Nephron progenitor cell (in vitro differentiated cells): Measurements from ENCODE around the gene SH2D1B.

Experiments
- DNase-seq: peaks from one replicate; pipeline ENCODE4 v3.0.0; 2021
- H3K27ac Mint-ChIP-seq: 2 replicates; pipeline ENCODE4 v1.8.0; 2021; ENCODE audit warnings: mild to moderate bottlenecking, moderate library complexity, mixed read lengths
- H3K27me3 Mint-ChIP-seq: 2 replicates; pipeline ENCODE4 v1.8.0; 2021; ENCODE audit warnings: mild to moderate bottlenecking, low read depth, mixed read lengths; ENCODE audit not compliant: poor library complexity
- H3K36me3 Mint-ChIP-seq: 2 replicates; pipeline ENCODE4 v1.8.0; 2021; ENCODE audit warnings: low read depth, mixed read lengths
- H3K4me1 Mint-ChIP-seq: 2 replicates; pipeline ENCODE4 v1.8.0; 2021; ENCODE audit warnings: mixed read lengths
- H3K4me3 Mint-ChIP-seq: 2 replicates; pipeline ENCODE4 v1.8.0; 2021; ENCODE audit warnings: mild to moderate bottlenecking, moderate library complexity, mixed read lengths
- H3K9me3 Mint-ChIP-seq: 2 replicates; pipeline ENCODE4 v1.8.0; 2021; ENCODE audit warnings: mild to moderate bottlenecking, moderate library complexity, mixed read lengths
- CTCF ChIP-seq: fragments of 200-600 bp; sonication (generic); IDR thresholded peaks from 2 replicates; pipeline ENCODE4 v1.5.0; 2021; ENCODE audit warnings: antibody characterized with exemption

Gene SH2D1B

GRCh38 chr1:162347281-162347680 lies 64.7 kb downstream of the SH2D1B start:
- Mint-ChIP-seq H3K27me3 (no peaks in the 10 kb centered on the region), H3K36me3 (peaks cover 4% of the 10 kb centered on the region), H3K4me3 (no peak overlapping the region)

More at GRCh38 chr1:162347281-162347680, 64.7 kb downstream of the SH2D1B start:
- no peak for DNase-seq
- H3K4me1 Mint-ChIP-seq = peaks cover 43% of the 10 kb centered on the region
- TF ChIP-seq CTCF = no peak
- H3K9me3 Mint-ChIP-seq = no peaks in the 10 kb centered on the region
- H3K27ac Mint-ChIP-seq = peak overlapping the region; percentile 53
